ENCODE measurements around the gene APBA3.

The APBA3 gene

GRCh38 chr19:3745363-3746045 is 16.0 kb downstream of the APBA3 start:
- no peak for DNase-seq

- DNase-seq, result no peak
Observed at GRCh38 chr19:3743486-3743885, 18.0 kb downstream of the APBA3 start.

GRCh38 chr19:3740431-3740830 is 21.1 kb downstream of the APBA3 start:
- no peak for DNase-seq

- no peak for DNase-seq
Observed at GRCh38 chr19:3738477-3739220, 22.8 kb downstream of the APBA3 start.

- DNase-seq, result no peak
Observed at GRCh38 chr19:3737487-3738205, 23.8 kb downstream of the APBA3 start.

GRCh38 chr19:3736106-3736724 is 25.3 kb downstream of the APBA3 start:
- DNase-seq, result no peak

GRCh38 chr19:3734310-3734600 is 27.2 kb downstream of the APBA3 start:
- no peak for DNase-seq

- DNase-seq, result no peak
Observed at GRCh38 chr19:3733549-3734309, 27.8 kb downstream of the APBA3 start.

- no peak for DNase-seq
Observed at GRCh38 chr19:3732108-3732507, 29.4 kb downstream of the APBA3 start.

GRCh38 chr19:3730457-3730958 is 31.0 kb downstream of the APBA3 start:
- DNase-seq, result no peak

- peak; percentile 78 for DNase-seq
Observed at GRCh38 chr19:3725640-3726310, 35.7 kb downstream of the APBA3 start.

- DNase-seq, result no peak
Observed at GRCh38 chr19:3725121-3725520, 36.4 kb downstream of the APBA3 start.

- DNase-seq, result no peak
Observed at GRCh38 chr19:3723883-3724282, 37.6 kb downstream of the APBA3 start.

GRCh38 chr19:3723110-3723488 is 38.4 kb downstream of the APBA3 start:
- no peak for DNase-seq

- no peak for DNase-seq
Observed at GRCh38 chr19:3722443-3723109, 38.9 kb downstream of the APBA3 start.

- no peak for DNase-seq
Observed at GRCh38 chr19:3721887-3722442, 39.5 kb downstream of the APBA3 start.

- DNase-seq, result peak; percentile 78
Observed at GRCh38 chr19:3721131-3721886, 40.2 kb downstream of the APBA3 start.

GRCh38 chr19:3720349-3720917 is 41.1 kb downstream of the APBA3 start:
- no peak for DNase-seq

GRCh38 chr19:3719868-3720267 is 41.6 kb downstream of the APBA3 start:
- DNase-seq, result no peak

GRCh38 chr19:3716147-3716668 is 45.3 kb downstream of the APBA3 start:
- DNase-seq, result no peak

Data from COR-L47 (cell line).